A673 (cell line): Measurements from ENCODE around the gene NACA. TPM values are rescaled to one million over a fixed set of nuclear protein-coding genes. Genes with fewer than 3 reads are reported as not detected.

Experiments used
- BruUV-seq: library from RNA; stranded (reverse); fragments of 400-500 nt; replicated peaks from 2 replicates; lab custom pipeline; 2021; lab: Mats Ljungman, UMichigan
- CTCF ChIA-PET: fragments of 300-600 bp; sonication (Branson Sonifier 250); formaldehyde crosslinking; loops from one replicate; lab custom pipeline; 2022; ENCODE audit warnings: antibody characterized with exemption; lab: Charles Lee
- POLR2A ChIA-PET: fragments of 300-600 bp; sonication (Branson Sonifier 250); formaldehyde crosslinking; loops from one replicate; lab custom pipeline; 2022; ENCODE audit warnings: antibody characterized with exemption; ENCODE audit not compliant: low non-redundant PET; lab: Charles Lee
- DNase-seq: peaks from one replicate; pipeline ENCODE4 v3.0.0-alpha.2; 2015; ENCODE audit warnings: low spot score
- H3K27ac ChIP-seq: fragments of 200-600 bp; sonication (generic); 2 replicates; pipeline ENCODE4 v1.5.1; 2016; ENCODE audit warnings: mixed run types, low read depth, mild to moderate bottlenecking, mixed read lengths, antibody characterized with exemption, low read length; ENCODE audit not compliant: poor library complexity, severe bottlenecking
- H3K27me3 ChIP-seq: fragments of 200-600 bp; sonication (generic); replicated peaks from 2 replicates; pipeline ENCODE4 v1.6.1; 2017; ENCODE audit warnings: mixed run types, low read depth, mild to moderate bottlenecking, mixed read lengths, antibody characterized with exemption, low read length; ENCODE audit not compliant: insufficient read depth, poor library complexity
- H3K36me3 ChIP-seq: fragments of 200-600 bp; sonication (generic); 2 replicates; pipeline ENCODE4 v1.6.1; 2016; ENCODE audit warnings: mixed run types, mild to moderate bottlenecking, mixed read lengths, antibody characterized with exemption, low read length; ENCODE audit not compliant: insufficient read depth, poor library complexity, severe bottlenecking
- H3K4me1 ChIP-seq: fragments of 200-600 bp; sonication (generic); 2 replicates; pipeline ENCODE4 v1.6.1; 2017; ENCODE audit warnings: mixed run types, mild to moderate bottlenecking, mixed read lengths, antibody characterized with exemption, low read length; ENCODE audit not compliant: insufficient read depth, poor library complexity, severe bottlenecking
- H3K4me3 ChIP-seq: fragments of 200-600 bp; sonication (generic); 2 replicates; pipeline ENCODE4 v1.5.1; 2016; ENCODE audit warnings: low read depth, mixed run types, mild to moderate bottlenecking, mixed read lengths, low read length; ENCODE audit not compliant: poor library complexity, severe bottlenecking
- H3K9me3 ChIP-seq: fragments of 200-600 bp; sonication (generic); 2 replicates; pipeline ENCODE4 v1.6.1; 2016; ENCODE audit warnings: mixed run types, low read depth, mild to moderate bottlenecking, mixed read lengths, antibody characterized with exemption, low read length; ENCODE audit not compliant: poor library complexity, severe bottlenecking
- EZH2 ChIP-seq: fragments of 200-600 bp; sonication (generic); IDR thresholded peaks from 2 replicates; pipeline ENCODE4 v1.6.1; 2017; ENCODE audit warnings: borderline replicate concordance, low read depth, mild to moderate bottlenecking, mixed read lengths, antibody characterized with exemption, low read length; ENCODE audit not compliant: poor library complexity, severe bottlenecking
- intact Hi-C: fragments of 100-400 bp; cut with micrococcal nuclease; formaldehyde crosslinking; loops from one replicate; pipeline ENCODE4 v1.10.0; 2022; ENCODE audit not compliant: unreplicated experiment
- total RNA-seq: library from RNA; stranded (reverse); gene quantifications from 2 replicates; pipeline ENCODE4 v1.2.3, GENCODE V29; 2021
- TF ChIP-seq, protein P1 (sequence below): fragments of 300-800, 200-600 bp; sonication (generic); conservative IDR thresholded peaks from 2 replicates; pipeline ENCODE4 v1.5.1; 2017; ENCODE audit warnings: low read depth, mild to moderate bottlenecking, antibody characterized with exemption, low read length, moderate library complexity, mixed read lengths

Gene NACA
- total RNA-seq, 1 experiment from 2014 or later = 908 TPM

DNA sequence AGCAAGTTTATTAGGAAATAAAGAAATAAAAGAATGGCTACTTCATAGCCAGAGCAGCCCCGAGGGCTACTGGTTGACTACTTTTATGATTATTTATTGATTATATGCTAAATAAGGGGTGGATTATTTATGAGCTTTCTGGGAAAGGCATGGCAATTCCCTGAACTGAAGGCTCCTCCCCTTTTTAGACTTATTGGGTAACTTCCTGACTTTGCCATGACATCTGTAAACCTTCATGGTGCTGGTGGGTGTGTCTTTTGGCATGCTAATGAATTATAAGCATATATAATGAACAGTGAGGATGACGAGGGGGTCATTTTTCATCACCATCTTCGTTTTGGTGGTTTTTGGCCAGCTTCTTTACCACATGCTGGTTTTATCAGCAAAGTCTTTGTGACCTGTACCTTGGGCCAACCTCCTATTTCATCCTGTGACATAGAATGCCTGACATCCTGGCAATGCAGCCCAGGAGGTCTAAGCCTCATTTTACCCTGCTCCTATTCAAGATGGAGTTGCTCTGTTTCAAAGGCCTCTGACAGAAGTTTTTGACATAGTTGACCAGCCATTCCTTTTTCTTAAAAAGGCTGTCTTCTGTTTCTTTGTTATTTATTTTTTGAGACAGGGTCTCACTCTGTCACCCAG is 26.0 kb downstream of the NACA start:
- H3K4me3 ChIP-seq = no peak overlapping the region
- DNase-seq = no peak
- H3K9me3 ChIP-seq = no peaks in the 10 kb centered on the region
- BruUV-seq = no TSS peak
- H3K4me1 ChIP-seq = peaks cover 11% of the 10 kb centered on the region
- H3K27ac ChIP-seq = no peak overlapping the region
- intact Hi-C loops = no loop called here
- no peaks in the 10 kb centered on the region for H3K27me3 ChIP-seq
- H3K36me3 ChIP-seq = no peaks in the 10 kb centered on the region
- ChIA-PET POLR2A (no interaction called here), CTCF (no interaction called here)
- TF ChIP-seq, protein P1, sequence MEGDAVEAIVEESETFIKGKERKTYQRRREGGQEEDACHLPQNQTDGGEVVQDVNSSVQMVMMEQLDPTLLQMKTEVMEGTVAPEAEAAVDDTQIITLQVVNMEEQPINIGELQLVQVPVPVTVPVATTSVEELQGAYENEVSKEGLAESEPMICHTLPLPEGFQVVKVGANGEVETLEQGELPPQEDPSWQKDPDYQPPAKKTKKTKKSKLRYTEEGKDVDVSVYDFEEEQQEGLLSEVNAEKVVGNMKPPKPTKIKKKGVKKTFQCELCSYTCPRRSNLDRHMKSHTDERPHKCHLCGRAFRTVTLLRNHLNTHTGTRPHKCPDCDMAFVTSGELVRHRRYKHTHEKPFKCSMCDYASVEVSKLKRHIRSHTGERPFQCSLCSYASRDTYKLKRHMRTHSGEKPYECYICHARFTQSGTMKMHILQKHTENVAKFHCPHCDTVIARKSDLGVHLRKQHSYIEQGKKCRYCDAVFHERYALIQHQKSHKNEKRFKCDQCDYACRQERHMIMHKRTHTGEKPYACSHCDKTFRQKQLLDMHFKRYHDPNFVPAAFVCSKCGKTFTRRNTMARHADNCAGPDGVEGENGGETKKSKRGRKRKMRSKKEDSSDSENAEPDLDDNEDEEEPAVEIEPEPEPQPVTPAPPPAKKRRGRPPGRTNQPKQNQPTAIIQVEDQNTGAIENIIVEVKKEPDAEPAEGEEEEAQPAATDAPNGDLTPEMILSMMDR = no peak
- TF ChIP-seq EZH2 = no peak

DNA sequence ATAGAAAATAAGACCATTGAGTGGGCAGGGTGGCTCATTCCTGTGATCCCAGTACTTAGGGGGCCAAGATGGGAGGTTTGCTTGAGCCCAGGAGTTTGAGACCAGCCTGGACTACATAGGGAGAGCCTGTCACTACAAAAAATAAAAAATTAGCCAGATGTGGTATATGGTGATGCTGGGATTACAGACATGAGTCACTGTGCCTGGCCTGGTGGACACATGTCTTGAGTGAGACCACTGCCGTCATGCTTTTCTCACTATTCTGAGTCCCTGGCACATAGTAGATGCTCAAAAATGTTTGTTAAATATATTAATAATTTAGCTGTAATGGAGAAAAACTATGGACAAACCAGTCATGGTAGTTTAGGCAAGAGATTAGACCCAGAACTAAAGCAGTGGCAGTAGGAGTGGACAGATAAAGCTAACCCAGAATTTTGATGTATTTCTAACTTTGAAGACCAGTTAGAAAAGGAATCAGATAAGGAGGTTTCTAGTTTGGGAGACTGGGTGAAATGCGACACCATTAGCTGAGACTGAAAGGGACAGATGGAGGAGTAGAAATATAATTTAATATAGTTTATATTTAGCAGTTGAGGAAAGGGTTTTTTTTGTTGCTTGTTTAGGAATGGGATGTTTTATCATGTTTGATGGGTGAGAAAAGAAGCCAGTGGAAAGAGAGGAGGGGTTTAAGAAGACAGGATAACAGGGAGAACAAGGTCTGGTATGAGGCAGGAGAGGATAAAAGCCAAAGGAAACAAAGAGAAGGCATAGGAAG is 29.6 kb downstream of the NACA start:
- Histone ChIP-seq H3K27me3 (no peaks in the 10 kb centered on the region), H3K27ac (no peak overlapping the region), H3K4me3 (no peak overlapping the region), H3K36me3 (no peaks in the 10 kb centered on the region), H3K9me3 (no peaks in the 10 kb centered on the region), H3K4me1 (peaks cover 2% of the 10 kb centered on the region)
- DNase-seq = no peak
- intact Hi-C loops = no loop called here
- ChIA-PET CTCF (no interaction called here), POLR2A (no interaction called here)
- BruUV-seq = no TSS peak
- TF ChIP-seq, protein P1 = no peak
- TF ChIP-seq EZH2 = no peak

DNA sequence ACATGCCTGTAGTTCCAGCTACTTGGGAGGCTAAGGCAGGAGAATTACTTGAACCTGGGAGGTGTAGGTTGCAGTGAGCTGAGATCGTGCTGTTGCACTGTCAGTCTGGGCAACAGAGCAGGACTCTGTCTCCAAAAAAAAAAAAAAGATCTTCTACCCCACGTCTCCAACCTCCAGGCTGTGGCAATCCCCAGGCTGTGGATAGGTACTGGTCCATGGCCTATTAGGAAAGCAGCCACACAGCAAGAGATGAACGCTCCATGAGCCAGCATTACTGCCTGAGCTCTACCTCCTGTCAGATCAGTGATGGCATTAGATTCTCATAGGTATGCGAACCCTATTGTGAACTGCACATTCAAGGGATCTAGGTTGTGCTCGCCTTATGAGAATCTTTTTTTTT is 30.9 kb downstream of the NACA start:
- no peaks in the 10 kb centered on the region for H3K36me3 ChIP-seq
- ChIA-PET POLR2A (no interaction called here), CTCF (no interaction called here)
- no TSS peak for BruUV-seq
- intact Hi-C loops = no loop called here
- peaks cover 1% of the 10 kb centered on the region for H3K4me1 ChIP-seq
- H3K9me3 ChIP-seq = no peaks in the 10 kb centered on the region
- DNase-seq = no peak
- H3K4me3 ChIP-seq = no peak overlapping the region
- no peaks in the 10 kb centered on the region for H3K27me3 ChIP-seq
- no peak overlapping the region for H3K27ac ChIP-seq
- TF ChIP-seq EZH2 = no peak
- TF ChIP-seq, protein P1 = no peak
